ENCODE results near the gene TICRR.

GRCh38 chr15:89542369-89542768, 32.9 kb upstream of the TICRR start:
- TF ChIP-seq TEAD1 (CRISPR knock-in tag; IDR thresholded peaks at IDR 0.05) (no peak), CTCF (IDR thresholded peaks at IDR 0.05) (no peak), SOX15 (CRISPR knock-in tag; IDR thresholded peaks at IDR 0.05) (no peak), NR3C1 (CRISPR knock-in tag; conservative IDR thresholded peaks at IDR 0.05; ENCODE audit: low read depth) (no peak), CREM (CRISPR knock-in tag; IDR thresholded peaks at IDR 0.05) (no peak), SP1 (CRISPR knock-in tag; conservative IDR thresholded peaks at IDR 0.05) (no peak), JUN (CRISPR knock-in tag; IDR thresholded peaks at IDR 0.05) (no peak), KAT7 (CRISPR knock-in tag; IDR thresholded peaks at IDR 0.05; ENCODE audit: borderline replicate concordance) (no peak)
- TF ChIP-seq, protein P1, sequence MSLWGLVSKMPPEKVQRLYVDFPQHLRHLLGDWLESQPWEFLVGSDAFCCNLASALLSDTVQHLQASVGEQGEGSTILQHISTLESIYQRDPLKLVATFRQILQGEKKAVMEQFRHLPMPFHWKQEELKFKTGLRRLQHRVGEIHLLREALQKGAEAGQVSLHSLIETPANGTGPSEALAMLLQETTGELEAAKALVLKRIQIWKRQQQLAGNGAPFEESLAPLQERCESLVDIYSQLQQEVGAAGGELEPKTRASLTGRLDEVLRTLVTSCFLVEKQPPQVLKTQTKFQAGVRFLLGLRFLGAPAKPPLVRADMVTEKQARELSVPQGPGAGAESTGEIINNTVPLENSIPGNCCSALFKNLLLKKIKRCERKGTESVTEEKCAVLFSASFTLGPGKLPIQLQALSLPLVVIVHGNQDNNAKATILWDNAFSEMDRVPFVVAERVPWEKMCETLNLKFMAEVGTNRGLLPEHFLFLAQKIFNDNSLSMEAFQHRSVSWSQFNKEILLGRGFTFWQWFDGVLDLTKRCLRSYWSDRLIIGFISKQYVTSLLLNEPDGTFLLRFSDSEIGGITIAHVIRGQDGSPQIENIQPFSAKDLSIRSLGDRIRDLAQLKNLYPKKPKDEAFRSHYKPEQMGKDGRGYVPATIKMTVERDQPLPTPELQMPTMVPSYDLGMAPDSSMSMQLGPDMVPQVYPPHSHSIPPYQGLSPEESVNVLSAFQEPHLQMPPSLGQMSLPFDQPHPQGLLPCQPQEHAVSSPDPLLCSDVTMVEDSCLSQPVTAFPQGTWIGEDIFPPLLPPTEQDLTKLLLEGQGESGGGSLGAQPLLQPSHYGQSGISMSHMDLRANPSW (CRISPR knock-in tag; conservative IDR thresholded peaks at IDR 0.05; ENCODE audit: low read depth): no peak
- TF ChIP-seq, protein P2, sequence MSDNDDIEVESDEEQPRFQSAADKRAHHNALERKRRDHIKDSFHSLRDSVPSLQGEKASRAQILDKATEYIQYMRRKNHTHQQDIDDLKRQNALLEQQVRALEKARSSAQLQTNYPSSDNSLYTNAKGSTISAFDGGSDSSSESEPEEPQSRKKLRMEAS (CRISPR knock-in tag; IDR thresholded peaks at IDR 0.05): no peak
- TF ChIP-seq, protein P3, sequence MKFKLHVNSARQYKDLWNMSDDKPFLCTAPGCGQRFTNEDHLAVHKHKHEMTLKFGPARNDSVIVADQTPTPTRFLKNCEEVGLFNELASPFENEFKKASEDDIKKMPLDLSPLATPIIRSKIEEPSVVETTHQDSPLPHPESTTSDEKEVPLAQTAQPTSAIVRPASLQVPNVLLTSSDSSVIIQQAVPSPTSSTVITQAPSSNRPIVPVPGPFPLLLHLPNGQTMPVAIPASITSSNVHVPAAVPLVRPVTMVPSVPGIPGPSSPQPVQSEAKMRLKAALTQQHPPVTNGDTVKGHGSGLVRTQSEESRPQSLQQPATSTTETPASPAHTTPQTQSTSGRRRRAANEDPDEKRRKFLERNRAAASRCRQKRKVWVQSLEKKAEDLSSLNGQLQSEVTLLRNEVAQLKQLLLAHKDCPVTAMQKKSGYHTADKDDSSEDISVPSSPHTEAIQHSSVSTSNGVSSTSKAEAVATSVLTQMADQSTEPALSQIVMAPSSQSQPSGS (CRISPR knock-in tag; IDR thresholded peaks at IDR 0.05; ENCODE audit: borderline replicate concordance, low read depth): no peak
- TF ChIP-seq, protein P4, sequence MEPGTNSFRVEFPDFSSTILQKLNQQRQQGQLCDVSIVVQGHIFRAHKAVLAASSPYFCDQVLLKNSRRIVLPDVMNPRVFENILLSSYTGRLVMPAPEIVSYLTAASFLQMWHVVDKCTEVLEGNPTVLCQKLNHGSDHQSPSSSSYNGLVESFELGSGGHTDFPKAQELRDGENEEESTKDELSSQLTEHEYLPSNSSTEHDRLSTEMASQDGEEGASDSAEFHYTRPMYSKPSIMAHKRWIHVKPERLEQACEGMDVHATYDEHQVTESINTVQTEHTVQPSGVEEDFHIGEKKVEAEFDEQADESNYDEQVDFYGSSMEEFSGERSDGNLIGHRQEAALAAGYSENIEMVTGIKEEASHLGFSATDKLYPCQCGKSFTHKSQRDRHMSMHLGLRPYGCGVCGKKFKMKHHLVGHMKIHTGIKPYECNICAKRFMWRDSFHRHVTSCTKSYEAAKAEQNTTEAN (CRISPR knock-in tag; IDR thresholded peaks at IDR 0.05): no peak

All from WTC11 (cell line).